Amniotic stem cell (primary cell): ENCODE results near the gene MAN1B1.

Source experiments
- DNase-seq: peaks from one replicate; lab custom pipeline; 2025; lab: John Stamatoyannopoulos, UW

MAN1B1 gene

GRCh38 chr9:137084526-137084925 lies 2.3 kb upstream of the MAN1B1 start:
- DNase-seq: no peak

GRCh38 chr9:137085920-137086530 lies 760 bp upstream of the MAN1B1 start:
- no peak for DNase-seq

GRCh38 chr9:137087409-137087925 lies 682 bp downstream of the MAN1B1 start:
- no peak for DNase-seq

- no peak for DNase-seq
These were observed 1.3 kb downstream of the MAN1B1 start for GRCh38 chr9:137088121-137088520.

GRCh38 chr9:137089232-137089947 lies 2.6 kb downstream of the MAN1B1 start:
- no peak for DNase-seq

GRCh38 chr9:137095664-137096517 lies 9.1 kb downstream of the MAN1B1 start:
- no peak for DNase-seq

- DNase-seq: no peak
These were observed 10.2 kb downstream of the MAN1B1 start for GRCh38 chr9:137096785-137097546.

- no peak for DNase-seq
These were observed 11.1 kb downstream of the MAN1B1 start for GRCh38 chr9:137097761-137098462.

GRCh38 chr9:137099231-137099630 lies 12.4 kb downstream of the MAN1B1 start:
- DNase-seq: no peak

GRCh38 chr9:137103206-137103999 lies 16.6 kb downstream of the MAN1B1 start:
- no peak for DNase-seq

GRCh38 chr9:137105814-137106661 lies 19.3 kb downstream of the MAN1B1 start:
- DNase-seq: no peak

GRCh38 chr9:137106662-137107250 lies 20.0 kb downstream of the MAN1B1 start:
- DNase-seq: no peak

GRCh38 chr9:137107312-137107921 lies 20.6 kb downstream of the MAN1B1 start:
- no peak for DNase-seq

GRCh38 chr9:137107982-137108381 lies 21.2 kb downstream of the MAN1B1 start:
- DNase-seq: no peak

- no peak for DNase-seq
These were observed 21.9 kb downstream of the MAN1B1 start for GRCh38 chr9:137108608-137109249.

- DNase-seq: no peak
These were observed 22.7 kb downstream of the MAN1B1 start for GRCh38 chr9:137109250-137110146.
